Endodermal cell (in vitro differentiated cells): ENCODE data around the gene CLCN2. TPM values are rescaled to one million over a fixed set of nuclear protein-coding genes. Genes with fewer than 3 reads are reported as not detected.

Source experiments
- DNase-seq: peaks from one replicate; pipeline ENCODE4 v3.0.0-alpha.2; 2017
- H3K27ac ChIP-seq: 2 replicates; pipeline ENCODE4 v1.5.1; 2013; ENCODE audit warnings: mild to moderate bottlenecking, low read depth, low read length, moderate library complexity
- H3K27me3 ChIP-seq: 2 replicates; pipeline ENCODE4 v1.6.1; 2013; ENCODE audit warnings: mild to moderate bottlenecking, low read length, moderate library complexity; ENCODE audit not compliant: insufficient read depth, control insufficient read depth, poor library complexity, severe bottlenecking
- H3K36me3 ChIP-seq: 2 replicates; pipeline ENCODE4 v1.7.0; 2013; ENCODE audit warnings: mild to moderate bottlenecking, low read length, moderate library complexity; ENCODE audit not compliant: control insufficient read depth, insufficient read depth
- H3K4me1 ChIP-seq: one replicate; pipeline ENCODE4 v1.7.0; 2013; ENCODE audit warnings: low read length; ENCODE audit not compliant: control insufficient read depth, insufficient read depth
- H3K4me3 ChIP-seq: 2 replicates; pipeline ENCODE4 v1.5.1; 2013; ENCODE audit warnings: mild to moderate bottlenecking, low read length, moderate library complexity
- H3K9ac ChIP-seq: 2 replicates; pipeline ENCODE4 v1.6.1; 2013; ENCODE audit warnings: mild to moderate bottlenecking, low read length, moderate library complexity; ENCODE audit not compliant: poor library complexity, severe bottlenecking; ENCODE audit errors: extremely low read depth
- H3K9me3 ChIP-seq: 2 replicates; pipeline ENCODE4 v1.6.1; 2013; ENCODE audit warnings: mild to moderate bottlenecking, low read length, moderate library complexity; ENCODE audit not compliant: control insufficient read depth
- H3K27ac Mint-ChIP-seq: 2 replicates; pipeline ENCODE4 v1.8.0; 2020; ENCODE audit warnings: mixed read lengths
- H3K27me3 Mint-ChIP-seq: 2 replicates; pipeline ENCODE4 v1.8.0; 2021; ENCODE audit warnings: mild to moderate bottlenecking, mixed read lengths; ENCODE audit not compliant: insufficient read depth
- H3K36me3 Mint-ChIP-seq: 2 replicates; pipeline ENCODE4 v1.8.0; 2020; ENCODE audit warnings: low read depth, mixed read lengths
- H3K4me1 Mint-ChIP-seq: 2 replicates; pipeline ENCODE4 v1.8.0; 2020; ENCODE audit warnings: mixed read lengths
- H3K4me3 Mint-ChIP-seq: 2 replicates; pipeline ENCODE4 v1.8.0; 2020; ENCODE audit warnings: mild to moderate bottlenecking, moderate library complexity, mixed read lengths
- H3K9me3 Mint-ChIP-seq: 2 replicates; pipeline ENCODE4 v1.8.0; 2020; ENCODE audit warnings: mild to moderate bottlenecking, mixed read lengths
- CTCF ChIP-seq: fragments of 200-600 bp; sonication (generic); conservative IDR thresholded peaks from 2 replicates; pipeline ENCODE4 v1.5.0; 2021; ENCODE audit warnings: antibody characterized with exemption, mild to moderate bottlenecking
- WGBS, 2 experiments: methylation state at CpG; one replicate each; pipeline versions ENCODE4 v1.1.5 to v1.1.7; 2013; ENCODE audit warnings: missing lambda C conversion rate in 2 of 2, mixed read lengths in 1 of 2; ENCODE audit not compliant: insufficient coverage in 1 of 2, insufficient read length in 1 of 2; 5-methylcytosine and 5-hydroxymethylcytosine counted together
- total RNA-seq, 2 donors: library from RNA; stranded (reverse); fragmentation: NEBNext Ultra II Directional in 1 of 2; extraction: Animal tissue kit (Norgen Biotek cat#: 25700) in 1 of 2; gene quantifications; 2 replicates in 1 of 2; 3 replicates in 1 of 2; pipeline ENCODE4 v1.2.1, GENCODE V29; 2021

CLCN2 gene
- total RNA-seq, 2 donors from 2014 or later: 32.4 to 38.4 TPM

- Mint-ChIP-seq H3K4me1 (peaks cover 28% of the 10 kb centered on the region), H3K4me3 (peak overlapping the region; percentile 52), H3K27ac (no peak overlapping the region), H3K9me3 (no peaks in the 10 kb centered on the region), H3K36me3 (no peaks in the 10 kb centered on the region), H3K27me3 (peaks cover 57% of the 10 kb centered on the region)
- H3K27ac ChIP-seq: no peak overlapping the region
- DNase-seq: peak; percentile 64
- peaks cover 46% of the 10 kb centered on the region for H3K27me3 ChIP-seq
- peak overlapping the region; percentile 64 for H3K4me3 ChIP-seq
- no peaks in the 10 kb centered on the region for H3K9me3 ChIP-seq
- no peak for TF ChIP-seq CTCF
- H3K9ac ChIP-seq: no peak overlapping the region
- 0 to 3% methylated on average over 32 to 42 of the region's 42 CpGs for WGBS, 2 experiments
- H3K36me3 ChIP-seq: no peaks in the 10 kb centered on the region
- H3K4me1 ChIP-seq: peaks cover 6% of the 10 kb centered on the region
These were observed 19.3 kb upstream of the CLCN2 start for GRCh38 chr3:184380627-184381260.

- H3K27ac Mint-ChIP-seq: no peak overlapping the region
- H3K9me3 Mint-ChIP-seq: no peaks in the 10 kb centered on the region
- H3K4me1 ChIP-seq: peaks cover 6% of the 10 kb centered on the region
- peak overlapping the region; percentile 52 for H3K4me3 Mint-ChIP-seq
- no peaks in the 10 kb centered on the region for H3K36me3 ChIP-seq
- no peaks in the 10 kb centered on the region for H3K36me3 Mint-ChIP-seq
- peak; percentile 88 for DNase-seq
- no peak overlapping the region for H3K27ac ChIP-seq
- no peak for TF ChIP-seq CTCF
- 1% methylated on average over 27 to 51 of the region's 62 CpGs for WGBS, 2 experiments
- H3K4me1 Mint-ChIP-seq: peaks cover 33% of the 10 kb centered on the region
- H3K27me3 Mint-ChIP-seq: peaks cover 60% of the 10 kb centered on the region
- no peak overlapping the region for H3K9ac ChIP-seq
- no peak overlapping the region for H3K4me3 ChIP-seq
- H3K27me3 ChIP-seq: peaks cover 46% of the 10 kb centered on the region
- H3K9me3 ChIP-seq: no peaks in the 10 kb centered on the region
These were observed 18.8 kb upstream of the CLCN2 start for GRCh38 chr3:184380185-184380626.

GRCh38 chr3:184379358-184380184 is 18.2 kb upstream of the CLCN2 start, which contains the start of gene CHRD:
TSS of gene CHRD (plus strand) at chr3:184380054. CDS start at chr3:184380319, 265 bp downstream.
- H3K9me3 ChIP-seq: no peaks in the 10 kb centered on the region
- H3K4me3 ChIP-seq: peak within 1 kb of the TSS; percentile 64
- H3K27ac ChIP-seq: no peak within 1 kb of the TSS
- TF ChIP-seq CTCF: no peak
- H3K36me3 ChIP-seq: no peaks in the 10 kb centered on the region
- Mint-ChIP-seq H3K4me3 (peak within 1 kb of the TSS; percentile 58), H3K9me3 (no peaks in the 10 kb centered on the region), H3K36me3 (no peaks in the 10 kb centered on the region), H3K4me1 (peaks cover 33% of the 10 kb centered on the region), H3K27ac (no peak within 1 kb of the TSS), H3K27me3 (peaks cover 60% of the 10 kb centered on the region)
- DNase-seq: no peak
- peaks cover 6% of the 10 kb centered on the region for H3K4me1 ChIP-seq
- 11 to 63% methylated on average over 3 to 46 of the region's 71 CpGs for WGBS, 2 experiments
- no peak within 1 kb of the TSS for H3K9ac ChIP-seq
- H3K27me3 ChIP-seq: peaks cover 46% of the 10 kb centered on the region
